ENCODE results near the gene CHID1. TPM values are rescaled to one million over a fixed set of nuclear protein-coding genes. Genes with fewer than 3 reads are reported as not detected.

Gene CHID1
- total and polyA plus RNA-seq, 2 experiments from 2014 or later: 54.1 to 67.3 TPM

GRCh38 chr11:886568-886967 is 24.0 kb downstream of the CHID1 start:
- TF ChIP-seq, protein P1, sequence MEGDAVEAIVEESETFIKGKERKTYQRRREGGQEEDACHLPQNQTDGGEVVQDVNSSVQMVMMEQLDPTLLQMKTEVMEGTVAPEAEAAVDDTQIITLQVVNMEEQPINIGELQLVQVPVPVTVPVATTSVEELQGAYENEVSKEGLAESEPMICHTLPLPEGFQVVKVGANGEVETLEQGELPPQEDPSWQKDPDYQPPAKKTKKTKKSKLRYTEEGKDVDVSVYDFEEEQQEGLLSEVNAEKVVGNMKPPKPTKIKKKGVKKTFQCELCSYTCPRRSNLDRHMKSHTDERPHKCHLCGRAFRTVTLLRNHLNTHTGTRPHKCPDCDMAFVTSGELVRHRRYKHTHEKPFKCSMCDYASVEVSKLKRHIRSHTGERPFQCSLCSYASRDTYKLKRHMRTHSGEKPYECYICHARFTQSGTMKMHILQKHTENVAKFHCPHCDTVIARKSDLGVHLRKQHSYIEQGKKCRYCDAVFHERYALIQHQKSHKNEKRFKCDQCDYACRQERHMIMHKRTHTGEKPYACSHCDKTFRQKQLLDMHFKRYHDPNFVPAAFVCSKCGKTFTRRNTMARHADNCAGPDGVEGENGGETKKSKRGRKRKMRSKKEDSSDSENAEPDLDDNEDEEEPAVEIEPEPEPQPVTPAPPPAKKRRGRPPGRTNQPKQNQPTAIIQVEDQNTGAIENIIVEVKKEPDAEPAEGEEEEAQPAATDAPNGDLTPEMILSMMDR (conservative IDR thresholded peaks at IDR 0.05; ENCODE audit: low read depth in 2 of 2): no peak
- TF ChIP-seq EZH2phosphoT487 (IDR thresholded peaks at IDR 0.05; ENCODE audit: unreplicated experiment): no peak
- no peak for TF ChIP-seq ETS1 (IDR thresholded peaks at IDR 0.05)
- no peak for TF ChIP-seq CREB1 (CRISPR knock-in tag; IDR thresholded peaks at IDR 0.05; ENCODE audit: low read depth)
- TF ChIP-seq POLR2AphosphoS5 (IDR thresholded peaks at IDR 0.05; ENCODE audit: low read depth): no peak
- TF ChIP-seq NANOG (IDR thresholded peaks at IDR 0.05; ENCODE audit: borderline replicate concordance): no peak
- TF ChIP-seq EZH2 (IDR thresholded peaks at IDR 0.05; ENCODE audit: low read depth, unreplicated experiment): no peak
- Mint-ChIP-seq H3K27me3 (ENCODE audit: insufficient read depth, low read depth, poor library complexity) (peaks cover 18% of the 10 kb centered on the region), H3K9me3 (peaks cover 3% of the 10 kb centered on the region; the same call in 2 of the 3 replicates), H3K36me3 (ENCODE audit: low read depth) (peaks cover 27% of the 10 kb centered on the region), H3K4me3 (no peak overlapping the region; the same call in 2 of the 3 replicates), H3K4me1 (peaks cover 5% of the 10 kb centered on the region; the same call in 2 of the 3 replicates), H3K27ac (no peak overlapping the region)
- no peak for ATAC-seq
- Histone ChIP-seq H3K9me2 (ENCODE audit: insufficient read depth) (no peaks in the 10 kb centered on the region), H3K27ac (ENCODE audit: low read depth) (no peak overlapping the region), H3K4me3 (no peak overlapping the region), H2AFZ (no peak overlapping the region), H3K79me2 (replicated peaks; ENCODE audit: insufficient read depth) (no peaks in the 10 kb centered on the region), H3K27me3 (ENCODE audit: insufficient read depth) (no peaks in the 10 kb centered on the region), H3K36me3 (ENCODE audit: insufficient read depth) (no peaks in the 10 kb centered on the region), H3K4me2 (no peak overlapping the region), H4K20me1 (replicated peaks; ENCODE audit: insufficient read depth) (0 out of 2 replicates have a peak, but pooled peaks cover 3% of the 10 kb centered on the region), H3K4me1 (ENCODE audit: insufficient read depth) (no peaks in the 10 kb centered on the region; the same call in 1 of the 2 replicates), H3F3A (replicated peaks; ENCODE audit: low read depth) (no peaks in the 10 kb centered on the region)
- no peak for DNase-seq (ENCODE audit: low spot score)

DNA sequence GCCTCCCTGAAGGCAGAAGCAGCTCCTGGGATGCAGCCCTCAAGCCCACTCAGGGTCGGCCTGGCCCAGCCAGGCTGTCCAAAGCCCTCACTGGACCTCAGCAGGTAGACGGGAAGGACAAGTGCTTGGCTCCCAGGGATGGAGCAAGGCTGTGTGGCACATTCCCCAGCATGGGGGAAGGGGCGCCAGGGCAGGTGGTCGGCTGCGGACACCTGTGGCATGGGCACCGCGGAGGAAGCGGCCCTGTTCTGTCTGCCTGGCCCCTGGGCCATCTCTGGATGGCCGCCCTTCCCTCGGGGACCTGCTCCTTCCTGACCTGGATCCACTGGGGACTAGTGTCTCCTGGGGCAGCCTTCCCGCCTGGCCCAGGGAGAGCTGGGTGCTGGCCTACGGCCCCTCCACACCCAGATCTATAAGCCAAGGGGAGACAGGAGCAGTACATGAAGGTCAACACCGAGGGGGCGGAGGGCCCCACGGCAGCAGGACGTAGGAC is 26.0 kb downstream of the CHID1 start:
- DNase-seq (ENCODE audit: low spot score): no peak

More for the DNA sequence above, 26.0 kb downstream of the CHID1 start:
- Mint-ChIP-seq H3K4me1 (peaks cover 2% of the 10 kb centered on the region; the same call in 1 of the 3 replicates), H3K9me3 (peaks cover 3% of the 10 kb centered on the region; the same call in 2 of the 3 replicates), H3K4me3 (no peak overlapping the region), H3K27ac (no peak overlapping the region), H3K36me3 (ENCODE audit: low read depth) (peaks cover 36% of the 10 kb centered on the region), H3K27me3 (ENCODE audit: insufficient read depth, low read depth, poor library complexity) (peaks cover 21% of the 10 kb centered on the region)
- TF ChIP-seq, protein P2, sequence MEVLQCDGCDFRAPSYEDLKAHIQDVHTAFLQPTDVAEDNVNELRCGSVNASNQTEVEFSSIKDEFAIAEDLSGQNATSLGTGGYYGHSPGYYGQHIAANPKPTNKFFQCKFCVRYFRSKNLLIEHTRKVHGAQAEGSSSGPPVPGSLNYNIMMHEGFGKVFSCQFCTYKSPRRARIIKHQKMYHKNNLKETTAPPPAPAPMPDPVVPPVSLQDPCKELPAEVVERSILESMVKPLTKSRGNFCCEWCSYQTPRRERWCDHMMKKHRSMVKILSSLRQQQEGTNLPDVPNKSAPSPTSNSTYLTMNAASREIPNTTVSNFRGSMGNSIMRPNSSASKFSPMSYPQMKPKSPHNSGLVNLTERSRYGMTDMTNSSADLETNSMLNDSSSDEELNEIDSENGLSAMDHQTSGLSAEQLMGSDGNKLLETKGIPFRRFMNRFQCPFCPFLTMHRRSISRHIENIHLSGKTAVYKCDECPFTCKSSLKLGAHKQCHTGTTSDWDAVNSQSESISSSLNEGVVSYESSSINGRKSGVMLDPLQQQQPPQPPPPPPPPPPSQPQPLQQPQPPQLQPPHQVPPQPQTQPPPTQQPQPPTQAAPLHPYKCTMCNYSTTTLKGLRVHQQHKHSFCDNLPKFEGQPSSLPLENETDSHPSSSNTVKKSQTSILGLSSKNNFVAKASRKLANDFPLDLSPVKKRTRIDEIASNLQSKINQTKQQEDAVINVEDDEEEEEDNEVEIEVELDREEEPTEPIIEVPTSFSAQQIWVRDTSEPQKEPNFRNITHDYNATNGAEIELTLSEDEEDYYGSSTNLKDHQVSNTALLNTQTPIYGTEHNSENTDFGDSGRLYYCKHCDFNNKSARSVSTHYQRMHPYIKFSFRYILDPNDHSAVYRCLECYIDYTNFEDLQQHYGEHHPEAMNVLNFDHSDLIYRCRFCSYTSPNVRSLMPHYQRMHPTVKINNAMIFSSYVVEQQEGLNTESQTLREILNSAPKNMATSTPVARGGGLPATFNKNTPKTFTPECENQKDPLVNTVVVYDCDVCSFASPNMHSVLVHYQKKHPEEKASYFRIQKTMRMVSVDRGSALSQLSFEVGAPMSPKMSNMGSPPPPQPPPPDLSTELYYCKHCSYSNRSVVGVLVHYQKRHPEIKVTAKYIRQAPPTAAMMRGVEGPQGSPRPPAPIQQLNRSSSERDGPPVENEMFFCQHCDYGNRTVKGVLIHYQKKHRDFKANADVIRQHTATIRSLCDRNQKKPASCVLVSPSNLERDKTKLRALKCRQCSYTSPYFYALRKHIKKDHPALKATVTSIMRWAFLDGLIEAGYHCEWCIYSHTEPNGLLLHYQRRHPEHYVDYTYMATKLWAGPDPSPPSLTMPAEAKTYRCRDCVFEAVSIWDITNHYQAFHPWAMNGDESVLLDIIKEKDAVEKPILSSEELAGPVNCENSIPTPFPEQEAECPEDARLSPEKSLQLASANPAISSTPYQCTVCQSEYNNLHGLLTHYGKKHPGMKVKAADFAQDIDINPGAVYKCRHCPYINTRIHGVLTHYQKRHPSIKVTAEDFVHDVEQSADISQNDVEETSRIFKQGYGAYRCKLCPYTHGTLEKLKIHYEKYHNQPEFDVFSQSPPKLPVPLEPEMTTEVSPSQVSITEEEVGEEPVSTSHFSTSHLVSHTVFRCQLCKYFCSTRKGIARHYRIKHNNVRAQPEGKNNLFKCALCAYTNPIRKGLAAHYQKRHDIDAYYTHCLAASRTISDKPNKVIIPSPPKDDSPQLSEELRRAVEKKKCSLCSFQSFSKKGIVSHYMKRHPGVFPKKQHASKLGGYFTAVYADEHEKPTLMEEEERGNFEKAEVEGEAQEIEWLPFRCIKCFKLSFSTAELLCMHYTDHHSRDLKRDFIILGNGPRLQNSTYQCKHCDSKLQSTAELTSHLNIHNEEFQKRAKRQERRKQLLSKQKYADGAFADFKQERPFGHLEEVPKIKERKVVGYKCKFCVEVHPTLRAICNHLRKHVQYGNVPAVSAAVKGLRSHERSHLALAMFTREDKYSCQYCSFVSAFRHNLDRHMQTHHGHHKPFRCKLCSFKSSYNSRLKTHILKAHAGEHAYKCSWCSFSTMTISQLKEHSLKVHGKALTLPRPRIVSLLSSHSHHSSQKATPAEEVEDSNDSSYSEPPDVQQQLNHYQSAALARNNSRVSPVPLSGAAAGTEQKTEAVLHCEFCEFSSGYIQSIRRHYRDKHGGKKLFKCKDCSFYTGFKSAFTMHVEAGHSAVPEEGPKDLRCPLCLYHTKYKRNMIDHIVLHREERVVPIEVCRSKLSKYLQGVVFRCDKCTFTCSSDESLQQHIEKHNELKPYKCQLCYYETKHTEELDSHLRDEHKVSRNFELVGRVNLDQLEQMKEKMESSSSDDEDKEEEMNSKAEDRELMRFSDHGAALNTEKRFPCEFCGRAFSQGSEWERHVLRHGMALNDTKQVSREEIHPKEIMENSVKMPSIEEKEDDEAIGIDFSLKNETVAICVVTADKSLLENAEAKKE (CRISPR knock-in tag; IDR thresholded peaks at IDR 0.05): no peak
- no peak for TF ChIP-seq EZH2phosphoT487 (IDR thresholded peaks at IDR 0.05; ENCODE audit: unreplicated experiment)
- no peaks in the 10 kb centered on the region for H3F3A ChIP-seq (replicated peaks; ENCODE audit: low read depth)
- no peak for ATAC-seq
- H3K27me3 ChIP-seq (ENCODE audit: insufficient read depth): no peaks in the 10 kb centered on the region
- no peak overlapping the region for H2AFZ ChIP-seq
- H3K4me2 ChIP-seq: no peak overlapping the region
- H3K27ac ChIP-seq (ENCODE audit: low read depth): no peak overlapping the region
- H3K9me2 ChIP-seq (ENCODE audit: insufficient read depth): no peaks in the 10 kb centered on the region
- no peaks in the 10 kb centered on the region for H3K79me2 ChIP-seq (replicated peaks; ENCODE audit: insufficient read depth)
- no peak overlapping the region for H3K4me3 ChIP-seq
- peaks cover 5% of the 10 kb centered on the region for H4K20me1 ChIP-seq (replicated peaks; ENCODE audit: insufficient read depth)
- H3K36me3 ChIP-seq (ENCODE audit: insufficient read depth): no peaks in the 10 kb centered on the region
- no peaks in the 10 kb centered on the region for H3K4me1 ChIP-seq (ENCODE audit: insufficient read depth)

Measured in GM23338 (cell line).